Measurements from ENCODE around the gene SMO.

SMO gene

DNA sequence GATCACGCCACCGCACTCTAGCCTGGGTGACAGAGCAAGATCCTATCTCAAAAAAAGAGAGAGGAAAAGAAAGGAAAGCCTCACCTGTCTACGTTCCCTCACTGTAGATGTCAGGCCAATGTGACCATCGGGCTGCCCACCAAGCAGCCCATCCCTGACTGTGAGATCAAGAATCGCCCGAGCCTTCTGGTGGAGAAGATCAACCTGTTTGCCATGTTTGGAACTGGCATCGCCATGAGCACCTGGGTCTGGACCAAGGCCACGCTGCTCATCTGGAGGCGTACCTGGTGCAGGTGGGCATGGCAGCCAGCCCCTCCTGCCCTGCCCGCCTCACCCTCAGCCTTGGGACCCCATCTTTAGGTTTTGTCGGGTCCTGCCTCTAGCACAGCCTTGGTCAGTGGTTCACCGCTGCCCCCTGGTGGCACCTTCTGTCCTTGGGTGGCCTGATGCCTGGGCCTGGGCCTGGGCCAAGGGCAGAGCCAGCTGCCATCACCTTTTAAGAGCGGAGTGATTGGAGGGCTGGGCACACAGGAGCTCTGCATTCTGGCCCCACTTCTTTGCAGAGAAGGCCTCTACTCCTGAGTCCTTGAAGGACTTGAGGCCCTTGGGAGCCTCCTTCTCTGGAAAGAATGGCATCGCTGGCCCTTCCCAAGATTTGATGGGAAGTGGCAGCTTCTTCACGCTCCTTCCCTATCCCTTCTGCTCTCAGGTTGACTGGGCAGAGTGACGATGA is 22.0 kb downstream of the SMO start:
- Histone ChIP-seq H3K27ac (ENCODE audit: low read depth, low read length, poor library complexity, severe bottlenecking) (no peak overlapping the region), H3F3A (ENCODE audit: insufficient read depth, low read length) (no peaks in the 10 kb centered on the region), H3K4me2 (ENCODE audit: low read length) (no peak overlapping the region), H3K27me3 (ENCODE audit: insufficient read depth, low read length) (no peaks in the 10 kb centered on the region), H3K9me3 (ENCODE audit: low read length) (no peaks in the 10 kb centered on the region), H3K4me3 (ENCODE audit: low read depth, low read length, poor library complexity, severe bottlenecking) (no peak overlapping the region), H3K9me2 (ENCODE audit: low read depth, low read length) (no peaks in the 10 kb centered on the region), H2AFZ (ENCODE audit: low read length) (no peak overlapping the region), H3K4me1 (ENCODE audit: insufficient read depth, low read length, severe bottlenecking) (peaks cover 12% of the 10 kb centered on the region), H3K79me2 (ENCODE audit: insufficient read depth, low read length) (no peaks in the 10 kb centered on the region), H4K20me1 (ENCODE audit: insufficient read depth, low read length) (no peaks in the 10 kb centered on the region), H3K36me3 (ENCODE audit: insufficient read depth, low read length) (no peaks in the 10 kb centered on the region), H3K9ac (ENCODE audit: low read length) (no peak overlapping the region)
- TF ChIP-seq CTCF (IDR thresholded peaks at IDR 0.05; ENCODE audit: low read length) (peak; percentile 99), EZH2 (IDR thresholded peaks at IDR 0.05; ENCODE audit: borderline replicate concordance, low read length) (no peak)

DNA sequence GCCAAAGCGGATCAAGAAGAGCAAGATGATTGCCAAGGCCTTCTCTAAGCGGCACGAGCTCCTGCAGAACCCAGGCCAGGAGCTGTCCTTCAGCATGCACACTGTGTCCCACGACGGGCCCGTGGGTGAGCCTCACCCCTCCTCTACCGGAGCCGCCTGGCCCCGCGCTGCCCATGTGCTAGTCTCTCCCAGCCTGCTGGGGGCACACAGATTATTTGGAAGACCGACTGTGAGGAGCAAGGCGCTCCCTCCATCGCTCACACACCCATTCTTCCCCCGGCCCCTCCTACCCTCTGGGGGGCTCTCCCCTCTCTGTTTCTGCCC is 22.5 kb downstream of the SMO start:
- H3K9me3 ChIP-seq (ENCODE audit: low read length) = no peaks in the 10 kb centered on the region
- H3K9me2 ChIP-seq (ENCODE audit: low read depth, low read length) = no peaks in the 10 kb centered on the region
- no peak overlapping the region for H3K4me2 ChIP-seq (ENCODE audit: low read length)
- H3K79me2 ChIP-seq (ENCODE audit: insufficient read depth, low read length) = no peaks in the 10 kb centered on the region
- H3K27ac ChIP-seq (ENCODE audit: low read depth, low read length, poor library complexity, severe bottlenecking) = no peak overlapping the region
- no peak overlapping the region for H3K9ac ChIP-seq (ENCODE audit: low read length)
- no peak overlapping the region for H2AFZ ChIP-seq (ENCODE audit: low read length)
- no peaks in the 10 kb centered on the region for H3K36me3 ChIP-seq (ENCODE audit: insufficient read depth, low read length)
- H4K20me1 ChIP-seq (ENCODE audit: insufficient read depth, low read length) = no peaks in the 10 kb centered on the region
- no peak for TF ChIP-seq EZH2 (IDR thresholded peaks at IDR 0.05; ENCODE audit: borderline replicate concordance, low read length)
- no peak overlapping the region for H3K4me3 ChIP-seq (ENCODE audit: low read depth, low read length, poor library complexity, severe bottlenecking)
- H3F3A ChIP-seq (ENCODE audit: insufficient read depth, low read length) = no peaks in the 10 kb centered on the region
- no peaks in the 10 kb centered on the region for H3K27me3 ChIP-seq (ENCODE audit: insufficient read depth, low read length)
- peaks cover 12% of the 10 kb centered on the region for H3K4me1 ChIP-seq (ENCODE audit: insufficient read depth, low read length, severe bottlenecking)

- H3K9me3 ChIP-seq (ENCODE audit: low read length) = no peaks in the 10 kb centered on the region
- no peaks in the 10 kb centered on the region for H3K79me2 ChIP-seq (ENCODE audit: insufficient read depth, low read length)
- H4K20me1 ChIP-seq (ENCODE audit: insufficient read depth, low read length) = no peaks in the 10 kb centered on the region
- no peak for TF ChIP-seq EZH2 (IDR thresholded peaks at IDR 0.05; ENCODE audit: borderline replicate concordance, low read length)
- no peak for TF ChIP-seq CTCF (IDR thresholded peaks at IDR 0.05; ENCODE audit: low read length)
- peak overlapping the region; percentile 38; the same call in 1 of the 2 replicates for H2AFZ ChIP-seq (ENCODE audit: low read length)
- H3K27me3 ChIP-seq (ENCODE audit: insufficient read depth, low read length) = no peaks in the 10 kb centered on the region
- H3K9me2 ChIP-seq (ENCODE audit: low read depth, low read length) = no peaks in the 10 kb centered on the region
- H3K9ac ChIP-seq (ENCODE audit: low read length) = no peak overlapping the region; the same call in 1 of the 2 replicates
- H3K4me2 ChIP-seq (ENCODE audit: low read length) = peak overlapping the region; percentile 41
- peak overlapping the region; percentile 20 for H3K4me3 ChIP-seq (ENCODE audit: low read depth, low read length, poor library complexity, severe bottlenecking)
- H3F3A ChIP-seq (ENCODE audit: insufficient read depth, low read length) = no peaks in the 10 kb centered on the region
- peaks cover 12% of the 10 kb centered on the region for H3K4me1 ChIP-seq (ENCODE audit: insufficient read depth, low read length, severe bottlenecking)
- no peak overlapping the region for H3K27ac ChIP-seq (ENCODE audit: low read depth, low read length, poor library complexity, severe bottlenecking)
- no peaks in the 10 kb centered on the region for H3K36me3 ChIP-seq (ENCODE audit: insufficient read depth, low read length)
These were observed 23.7 kb downstream of the SMO start for GRCh38 chr7:129212126-129212525.

- H3K4me2 ChIP-seq (ENCODE audit: low read length) = no peak overlapping the region; the same call in 1 of the 2 replicates
- no peaks in the 10 kb centered on the region for H3K79me2 ChIP-seq (ENCODE audit: insufficient read depth, low read length)
- no peaks in the 10 kb centered on the region for H3F3A ChIP-seq (ENCODE audit: insufficient read depth, low read length)
- H4K20me1 ChIP-seq (ENCODE audit: insufficient read depth, low read length) = no peaks in the 10 kb centered on the region
- no peak overlapping the region for H3K27ac ChIP-seq (ENCODE audit: low read depth, low read length, poor library complexity, severe bottlenecking)
- no peak overlapping the region for H3K4me3 ChIP-seq (ENCODE audit: low read depth, low read length, poor library complexity, severe bottlenecking)
- no peaks in the 10 kb centered on the region for H3K27me3 ChIP-seq (ENCODE audit: insufficient read depth, low read length)
- H3K9me3 ChIP-seq (ENCODE audit: low read length) = no peaks in the 10 kb centered on the region
- H3K4me1 ChIP-seq (ENCODE audit: insufficient read depth, low read length, severe bottlenecking) = peaks cover 12% of the 10 kb centered on the region
- TF ChIP-seq EZH2 (IDR thresholded peaks at IDR 0.05; ENCODE audit: borderline replicate concordance, low read length) (no peak), CTCF (IDR thresholded peaks at IDR 0.05; ENCODE audit: low read length) (no peak)
- no peaks in the 10 kb centered on the region for H3K36me3 ChIP-seq (ENCODE audit: insufficient read depth, low read length)
- H3K9me2 ChIP-seq (ENCODE audit: low read depth, low read length) = no peaks in the 10 kb centered on the region
- H3K9ac ChIP-seq (ENCODE audit: low read length) = no peak overlapping the region
- peak overlapping the region; percentile 38; the same call in 1 of the 2 replicates for H2AFZ ChIP-seq (ENCODE audit: low read length)
These were observed 24.2 kb downstream of the SMO start for GRCh38 chr7:129212596-129212995.

Measured in OCI-LY1 (cell line).